ENCODE measurements around the gene ACP7. TPM values are rescaled to one million over a fixed set of nuclear protein-coding genes. Genes with fewer than 3 reads are reported as not detected.

ACP7 gene
- 10 to 100 TPM; 20.8 to 46.5 (median 29.0) TPM for total RNA-seq

GRCh38 chr19:39083983-39084731 is at the start of gene ACP7:
Gene ACP7 (plus strand): TSS chr19:39084368. CDS start chr19:39085270, 902 bp downstream.
- intact Hi-C loops (cut with DNase I; ENCODE audit: low total_unique reads), result no loop called here
- TF ChIP-seq, protein P1, sequence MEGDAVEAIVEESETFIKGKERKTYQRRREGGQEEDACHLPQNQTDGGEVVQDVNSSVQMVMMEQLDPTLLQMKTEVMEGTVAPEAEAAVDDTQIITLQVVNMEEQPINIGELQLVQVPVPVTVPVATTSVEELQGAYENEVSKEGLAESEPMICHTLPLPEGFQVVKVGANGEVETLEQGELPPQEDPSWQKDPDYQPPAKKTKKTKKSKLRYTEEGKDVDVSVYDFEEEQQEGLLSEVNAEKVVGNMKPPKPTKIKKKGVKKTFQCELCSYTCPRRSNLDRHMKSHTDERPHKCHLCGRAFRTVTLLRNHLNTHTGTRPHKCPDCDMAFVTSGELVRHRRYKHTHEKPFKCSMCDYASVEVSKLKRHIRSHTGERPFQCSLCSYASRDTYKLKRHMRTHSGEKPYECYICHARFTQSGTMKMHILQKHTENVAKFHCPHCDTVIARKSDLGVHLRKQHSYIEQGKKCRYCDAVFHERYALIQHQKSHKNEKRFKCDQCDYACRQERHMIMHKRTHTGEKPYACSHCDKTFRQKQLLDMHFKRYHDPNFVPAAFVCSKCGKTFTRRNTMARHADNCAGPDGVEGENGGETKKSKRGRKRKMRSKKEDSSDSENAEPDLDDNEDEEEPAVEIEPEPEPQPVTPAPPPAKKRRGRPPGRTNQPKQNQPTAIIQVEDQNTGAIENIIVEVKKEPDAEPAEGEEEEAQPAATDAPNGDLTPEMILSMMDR (IDR thresholded peaks at IDR 0.05), result no peak
- no peak for TF ChIP-seq POLR2A (IDR thresholded peaks at IDR 0.05)
- 8 to 10% methylated on average over 37 to 43 of the region's 54 CpGs for WGBS, 2 donors
- no peak for DNase-seq (ENCODE audit: low spot score in 2 of 2)
- H3K4me3 ChIP-seq (ENCODE audit: low read depth, poor library complexity, severe bottlenecking), result no peak within 1 kb of the TSS

- intact Hi-C loops (cut with DNase I; ENCODE audit: low total_unique reads), result no loop called here
- no peak for TF ChIP-seq POLR2A (IDR thresholded peaks at IDR 0.05)
- TF ChIP-seq, protein P1 (IDR thresholded peaks at IDR 0.05), result no peak
- H3K4me3 ChIP-seq (ENCODE audit: low read depth, poor library complexity, severe bottlenecking), result no peak overlapping the region
- DNase-seq (ENCODE audit: low spot score in 2 of 2), result no peak
Measured at GRCh38 chr19:39036581-39036980, 47.6 kb upstream of the ACP7 start.

DNA sequence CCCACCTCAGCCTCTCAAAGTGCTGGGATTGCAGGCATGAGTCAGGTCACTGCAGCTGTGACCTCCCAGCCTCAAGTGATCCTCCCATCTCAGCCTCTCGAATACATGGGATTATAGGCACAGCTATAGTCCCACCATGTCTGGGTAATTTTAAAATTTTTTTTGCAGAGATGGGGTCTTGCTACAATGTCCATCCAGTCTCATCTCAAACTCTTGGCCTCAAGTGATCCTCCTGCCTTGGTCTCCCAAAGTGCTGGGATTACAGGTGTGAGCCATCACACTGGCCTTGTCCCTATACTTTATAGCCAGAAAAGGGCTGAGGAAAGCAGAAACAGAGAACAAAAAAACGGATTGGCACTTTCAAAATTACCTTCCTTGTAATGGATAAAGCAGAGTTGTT is 47.0 kb upstream of the ACP7 start:
- TF ChIP-seq, protein P1 (IDR thresholded peaks at IDR 0.05), result no peak
- no peak for TF ChIP-seq POLR2A (IDR thresholded peaks at IDR 0.05)
- no peak overlapping the region for H3K4me3 ChIP-seq (ENCODE audit: low read depth, poor library complexity, severe bottlenecking)
- intact Hi-C loops (cut with DNase I; ENCODE audit: low total_unique reads), result no loop called here
- WGBS, 2 donors, result 52% methylated on average over 2 of the region's 2 CpGs
- no peak for DNase-seq (ENCODE audit: low spot score in 2 of 2)

DNA sequence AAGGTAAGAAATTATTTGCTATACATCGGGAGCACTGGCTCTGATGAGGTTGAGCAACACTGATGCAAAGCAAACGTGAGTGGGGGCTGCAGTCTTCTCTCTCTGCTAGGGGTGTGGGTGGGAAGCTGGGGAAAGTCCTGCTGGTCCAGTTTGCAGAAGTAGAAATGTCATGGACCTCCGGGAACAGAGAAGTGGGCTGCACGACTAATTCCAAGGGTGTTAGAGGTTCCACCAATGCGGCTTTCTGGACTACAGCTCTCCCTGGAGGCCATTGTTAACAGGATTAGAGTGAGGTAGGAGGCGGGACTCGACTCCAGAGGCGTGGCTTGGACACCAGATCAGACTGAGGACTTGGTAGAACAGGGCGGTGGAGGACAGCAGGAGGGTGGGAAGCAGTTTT is 46.1 kb upstream of the ACP7 start:
- 13 to 14% methylated on average over 9 of the region's 9 CpGs for WGBS, 2 donors
- DNase-seq (ENCODE audit: low spot score in 2 of 2), result peak in 1 of 2 donors; percentile 33
- TF ChIP-seq, protein P1 (IDR thresholded peaks at IDR 0.05), result no peak
- TF ChIP-seq POLR2A (IDR thresholded peaks at IDR 0.05), result no peak
- no peak overlapping the region for H3K4me3 ChIP-seq (ENCODE audit: low read depth, poor library complexity, severe bottlenecking)
- intact Hi-C loops (cut with DNase I; ENCODE audit: low total_unique reads), result no loop called here

- DNase-seq (ENCODE audit: low spot score in 2 of 2), result no peak
- intact Hi-C loops (cut with DNase I; ENCODE audit: low total_unique reads), result loop anchor here (10.0 kb wide), 1 partner anchor 81 kb away; no protein-coding TSS in a partner anchor
- TF ChIP-seq POLR2A (IDR thresholded peaks at IDR 0.05), result no peak
- TF ChIP-seq, protein P1 (IDR thresholded peaks at IDR 0.05), result no peak
- no peak overlapping the region for H3K4me3 ChIP-seq (ENCODE audit: low read depth, poor library complexity, severe bottlenecking)
- 78 to 79% methylated on average over 6 of the region's 6 CpGs for WGBS, 2 donors
Measured at GRCh38 chr19:39045506-39045905, 38.7 kb upstream of the ACP7 start.

Data from lower leg skin (tissue), 4 donors.